B cell (primary cell): ENCODE measurements around the gene SARNP.

ENCODE experiments used
- EZH2 ChIP-seq: IDR thresholded peaks from 2 replicates; pipeline ENCODE4 v1.6.1; 2012; ENCODE audit warnings: borderline replicate concordance, low read depth, mild to moderate bottlenecking, moderate library complexity, low read length; ENCODE audit not compliant: insufficient read depth, poor library complexity, severe bottlenecking
- TF ChIP-seq, protein P1 (sequence below): fragments of 200-600 bp; IDR thresholded peaks from one replicate; pipeline ENCODE4 v1.8.0; 2022; ENCODE audit warnings: antibody characterized with exemption, mild to moderate bottlenecking

DNA sequence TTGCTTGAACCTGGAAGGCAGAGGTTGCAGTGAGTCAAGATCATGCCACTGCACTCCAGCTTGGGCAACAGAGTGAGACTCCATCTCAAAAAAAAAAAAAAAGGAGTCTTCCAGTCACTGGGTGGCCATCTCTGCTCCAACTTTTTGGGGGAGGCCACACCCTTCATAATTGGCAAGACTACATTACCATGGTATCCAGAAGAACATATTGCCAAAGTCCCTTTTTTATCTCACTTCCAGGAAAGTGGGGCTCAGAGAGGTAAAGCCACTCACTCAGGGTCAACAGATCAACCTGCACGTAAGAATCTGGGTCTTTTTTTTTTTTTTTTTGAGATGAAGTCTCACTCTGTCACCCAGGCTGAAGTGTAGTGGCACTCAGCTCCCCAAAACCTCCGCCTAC, 83.7 kb downstream of the SARNP start:
- TF ChIP-seq, protein P1, sequence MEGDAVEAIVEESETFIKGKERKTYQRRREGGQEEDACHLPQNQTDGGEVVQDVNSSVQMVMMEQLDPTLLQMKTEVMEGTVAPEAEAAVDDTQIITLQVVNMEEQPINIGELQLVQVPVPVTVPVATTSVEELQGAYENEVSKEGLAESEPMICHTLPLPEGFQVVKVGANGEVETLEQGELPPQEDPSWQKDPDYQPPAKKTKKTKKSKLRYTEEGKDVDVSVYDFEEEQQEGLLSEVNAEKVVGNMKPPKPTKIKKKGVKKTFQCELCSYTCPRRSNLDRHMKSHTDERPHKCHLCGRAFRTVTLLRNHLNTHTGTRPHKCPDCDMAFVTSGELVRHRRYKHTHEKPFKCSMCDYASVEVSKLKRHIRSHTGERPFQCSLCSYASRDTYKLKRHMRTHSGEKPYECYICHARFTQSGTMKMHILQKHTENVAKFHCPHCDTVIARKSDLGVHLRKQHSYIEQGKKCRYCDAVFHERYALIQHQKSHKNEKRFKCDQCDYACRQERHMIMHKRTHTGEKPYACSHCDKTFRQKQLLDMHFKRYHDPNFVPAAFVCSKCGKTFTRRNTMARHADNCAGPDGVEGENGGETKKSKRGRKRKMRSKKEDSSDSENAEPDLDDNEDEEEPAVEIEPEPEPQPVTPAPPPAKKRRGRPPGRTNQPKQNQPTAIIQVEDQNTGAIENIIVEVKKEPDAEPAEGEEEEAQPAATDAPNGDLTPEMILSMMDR, result no peak
- TF ChIP-seq EZH2, result no peak
